Right lobe of liver (tissue), 6 donors: ENCODE measurements around the gene FXYD6. TPM values are rescaled to one million over a fixed set of nuclear protein-coding genes. Genes with fewer than 3 reads are reported as not detected.

Experiments used
- ATAC-seq, 4 donors: fragments of 200-7000 bp; cut with Tn5 transposase; one replicate each; pipeline ENCODE4 v1.9.1; 2020; ENCODE audit warnings: mild to moderate bottlenecking in 4 of 4, moderate library complexity in 4 of 4
- DNase-seq, 3 donors: peaks; one replicate each; pipeline ENCODE4 v3.0.0-alpha.2; 2020
- H3K27ac ChIP-seq, 3 donors: fragments of 200-600 bp; one replicate each; pipeline ENCODE4 v1.8.0; 2022
- H3K27me3 ChIP-seq, 2 donors: fragments of 200-600 bp; one replicate each; pipeline ENCODE4 v1.8.0; 2022
- H3K36me3 ChIP-seq, 4 donors: fragments of 200-600 bp; sonication (generic) in 1 of 4; one replicate each; pipeline versions ENCODE4 v1.5.1 to v1.8.0; 2017 to 2022; ENCODE audit warnings: control low read depth in 1 of 4
- H3K4me1 ChIP-seq, 4 donors: fragments of 200-600 bp; sonication (generic) in 1 of 4; one replicate each; pipeline versions ENCODE4 v1.5.1 to v1.8.0; 2017 to 2022; ENCODE audit warnings: control low read depth in 1 of 4
- H3K4me3 ChIP-seq, 3 donors: fragments of 200-600 bp; one replicate each; pipeline ENCODE4 v1.8.0; 2022
- H3K9me3 ChIP-seq, 4 donors: fragments of 200-600 bp; sonication (generic) in 1 of 4; one replicate each; pipeline versions ENCODE4 v1.5.1 to v1.8.0; 2017 to 2022; ENCODE audit warnings: control low read depth in 1 of 4
- CTCF ChIP-seq, 4 donors: fragments of 200-600 bp in 3 of 4; fragments of 450-650 bp in 1 of 4; IDR thresholded peaks; one replicate each; pipeline versions ENCODE4 v1.5.1 to v1.8.0; 2016 to 2022; ENCODE audit warnings: antibody characterized with exemption in 4 of 4, mild to moderate bottlenecking in 2 of 4
- POLR2A ChIP-seq: fragments of 450-650 bp; IDR thresholded peaks from one replicate; pipeline ENCODE4 v1.6.1; 2017; ENCODE audit warnings: antibody characterized with exemption, mild to moderate bottlenecking
- WGBS: methylation state at CpG from one replicate; pipeline ENCODE4 v1.1.6; 2018; ENCODE audit warnings: low coverage, low lambda C conversion rate; ENCODE audit not compliant: insufficient coverage; ENCODE audit errors: missing lambda C conversion rate; 5-methylcytosine and 5-hydroxymethylcytosine counted together
- intact Hi-C, 2 donors: fragments of 100-400 bp; cut with DNase I; formaldehyde crosslinking; loops; one replicate each; pipeline versions ENCODE4 v1.11.2 to v1.14.1; 2022
- total RNA-seq, 6 experiments: library from RNA; depleted of rRNA in 2 of 6; stranded (reverse); fragments of >200 nt in 2 of 6; fragmentation: NEBNext Ultra II Directional in 3 of 6; extraction: Animal tissue kit (Norgen Biotek cat#: 25700) in 3 of 6; gene quantifications; one replicate each; pipeline versions ENCODE4 v1.1.0 to v1.2.4, GENCODE V29; 2016 to 2023
- donor health status: DM: no; HTN: yes; CAD: no.
- donor health status: DM: no; HTN: no; CAD: no.
- donor health status: DM: no; HTN: no; CAD: no.
- donor health status: DM: no; HTN: yes; CAD: no.
- donor health status: DM: no; HTN: yes; CAD: no.

The FXYD6 gene
- total RNA-seq, 6 experiments from 2014 or later, result 4.9 to 14.4 (median 8.9) TPM

- Histone ChIP-seq H3K36me3 (no peaks in the 10 kb centered on the region), H3K27ac (no peak overlapping the region), H3K9me3 (no peaks in the 10 kb centered on the region), H3K27me3 (no peaks in the 10 kb centered on the region), H3K4me3 (no peak overlapping the region), H3K4me1 (no peaks in the 10 kb centered on the region)
- no peak for TF ChIP-seq POLR2A
- TF ChIP-seq CTCF (IDR thresholded peaks at IDR 0.05), result peak; percentile 97 to 99 (median 99)
- intact Hi-C loops, result loop anchor here (5.0 kb wide), 2 partner anchors 103 to 208 kb away; no protein-coding TSS in a partner anchor
- ATAC-seq (peak; percentile 84 to 92 (median 86)), DNase-seq (peak; percentile 76 to 82 (median 78))
- WGBS, result 13% methylated on average over 5 of the region's 9 CpGs
Measured at GRCh38 chr11:117843666-117844484, 32.6 kb downstream of the FXYD6 start.

GRCh38 chr11:117842131-117842941 lies 34.1 kb downstream of the FXYD6 start:
- DNase-seq (peak in 2 of 3 donors; percentile 44 to 48), ATAC-seq (peak; percentile 41 to 59 (median 48))
- Histone ChIP-seq H3K27ac (no peak overlapping the region), H3K36me3 (no peaks in the 10 kb centered on the region), H3K9me3 (no peaks in the 10 kb centered on the region), H3K4me3 (no peak overlapping the region), H3K27me3 (no peaks in the 10 kb centered on the region), H3K4me1 (no peaks in the 10 kb centered on the region)
- TF ChIP-seq CTCF (IDR thresholded peaks at IDR 0.05) (no peak), POLR2A (no peak)
- intact Hi-C loops, result loop anchor here (5.0 kb wide), 2 partner anchors 105 to 210 kb away; no protein-coding TSS in a partner anchor
- WGBS, result 66% methylated on average over 7 of the region's 16 CpGs

- H3K4me3 ChIP-seq, result no peak overlapping the region
- peak in 2 of 3 donors; percentile 22 to 28 for DNase-seq
- WGBS, result 64% methylated on average over 6 of the region's 7 CpGs
- H3K36me3 ChIP-seq, result no peaks in the 10 kb centered on the region
- no peaks in the 10 kb centered on the region for H3K9me3 ChIP-seq
- peak; percentile 6 to 32 (median 13) for ATAC-seq
- no peak for TF ChIP-seq CTCF (IDR thresholded peaks at IDR 0.05)
- no peak for TF ChIP-seq POLR2A
- H3K27ac ChIP-seq, result no peak overlapping the region
- no peaks in the 10 kb centered on the region for H3K27me3 ChIP-seq
- no peaks in the 10 kb centered on the region for H3K4me1 ChIP-seq
- intact Hi-C loops, result loop anchor here (5.0 kb wide), 2 partner anchors 106 to 211 kb away; no protein-coding TSS in a partner anchor
Measured at GRCh38 chr11:117841551-117842031, 34.9 kb downstream of the FXYD6 start.

- intact Hi-C loops, result loop anchor here (5.0 kb wide), 2 partner anchors 106 to 211 kb away; no protein-coding TSS in a partner anchor
- DNase-seq, result peak in 2 of 3 donors; percentile 31 to 35
- Histone ChIP-seq H3K36me3 (no peaks in the 10 kb centered on the region), H3K27ac (no peak overlapping the region), H3K4me1 (no peaks in the 10 kb centered on the region), H3K4me3 (no peak overlapping the region), H3K27me3 (no peaks in the 10 kb centered on the region), H3K9me3 (no peaks in the 10 kb centered on the region)
- peak in 1 of 4 donors; percentile 14 for ATAC-seq
- 48% methylated on average over 8 of the region's 11 CpGs for WGBS
- TF ChIP-seq POLR2A (no peak), CTCF (IDR thresholded peaks at IDR 0.05) (no peak)
Measured at GRCh38 chr11:117840881-117841550, 35.4 kb downstream of the FXYD6 start.
